RWPE1 (cell line): ENCODE data around the gene MYPN.
"Not testable (repeated sequence)": the region's sequence is repeated elsewhere in the genome, so short reads cannot be mapped to it uniquely, and the experiment has no call there.

Experiments used
- CTCF ChIA-PET: fragments of 350-600 bp; sonication (Branson Sonifier 250); formaldehyde crosslinking; extraction: SDS; loops from one replicate; lab custom pipeline; 2021; lab: Yijun Ruan, JAX
- POLR2A ChIA-PET: fragments of 400-600 bp; formaldehyde crosslinking; extraction: SDS; loops from one replicate; lab custom pipeline; 2020; ENCODE audit warnings: antibody characterized with exemption; ENCODE audit not compliant: low non-redundant PET; lab: Yijun Ruan, JAX
- DNase-seq: peaks from one replicate; pipeline ENCODE4 v3.0.0; 2012; ENCODE audit warnings: low spot score
- H3K27ac ChIP-seq: fragments of 450-650 bp; 2 replicates; pipeline ENCODE4 v1.5.1; 2017
- TF ChIP-seq, protein P1 (sequence below): fragments of 450-650 bp; conservative IDR thresholded peaks from 2 replicates; pipeline ENCODE4 v1.5.1; 2017; ENCODE audit warnings: low read depth, mild to moderate bottlenecking

The MYPN gene

DNA sequence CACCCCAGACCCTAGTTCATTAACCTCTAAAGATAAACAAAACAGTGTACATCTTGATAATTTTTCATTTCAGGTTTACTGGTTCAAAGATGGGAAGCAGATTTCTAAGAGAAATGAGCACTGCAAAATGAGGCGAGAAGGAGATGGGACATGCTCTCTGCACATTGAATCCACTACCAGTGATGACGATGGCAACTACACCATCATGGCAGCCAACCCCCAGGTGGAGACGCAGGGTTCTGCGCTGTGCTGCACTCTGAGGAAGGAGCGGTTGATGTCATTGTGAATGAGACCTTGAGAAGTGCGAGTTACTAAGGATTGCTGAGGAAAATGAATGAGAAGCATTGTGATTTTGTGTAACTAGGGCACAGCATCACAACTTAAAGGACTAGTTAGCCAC is 85.0 kb downstream of the MYPN start:
- TF ChIP-seq, protein P1, sequence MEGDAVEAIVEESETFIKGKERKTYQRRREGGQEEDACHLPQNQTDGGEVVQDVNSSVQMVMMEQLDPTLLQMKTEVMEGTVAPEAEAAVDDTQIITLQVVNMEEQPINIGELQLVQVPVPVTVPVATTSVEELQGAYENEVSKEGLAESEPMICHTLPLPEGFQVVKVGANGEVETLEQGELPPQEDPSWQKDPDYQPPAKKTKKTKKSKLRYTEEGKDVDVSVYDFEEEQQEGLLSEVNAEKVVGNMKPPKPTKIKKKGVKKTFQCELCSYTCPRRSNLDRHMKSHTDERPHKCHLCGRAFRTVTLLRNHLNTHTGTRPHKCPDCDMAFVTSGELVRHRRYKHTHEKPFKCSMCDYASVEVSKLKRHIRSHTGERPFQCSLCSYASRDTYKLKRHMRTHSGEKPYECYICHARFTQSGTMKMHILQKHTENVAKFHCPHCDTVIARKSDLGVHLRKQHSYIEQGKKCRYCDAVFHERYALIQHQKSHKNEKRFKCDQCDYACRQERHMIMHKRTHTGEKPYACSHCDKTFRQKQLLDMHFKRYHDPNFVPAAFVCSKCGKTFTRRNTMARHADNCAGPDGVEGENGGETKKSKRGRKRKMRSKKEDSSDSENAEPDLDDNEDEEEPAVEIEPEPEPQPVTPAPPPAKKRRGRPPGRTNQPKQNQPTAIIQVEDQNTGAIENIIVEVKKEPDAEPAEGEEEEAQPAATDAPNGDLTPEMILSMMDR, result no peak
- H3K27ac ChIP-seq, result no peak overlapping the region
- ChIA-PET CTCF (no interaction called here), POLR2A (no interaction called here)
- no peak for DNase-seq

DNA sequence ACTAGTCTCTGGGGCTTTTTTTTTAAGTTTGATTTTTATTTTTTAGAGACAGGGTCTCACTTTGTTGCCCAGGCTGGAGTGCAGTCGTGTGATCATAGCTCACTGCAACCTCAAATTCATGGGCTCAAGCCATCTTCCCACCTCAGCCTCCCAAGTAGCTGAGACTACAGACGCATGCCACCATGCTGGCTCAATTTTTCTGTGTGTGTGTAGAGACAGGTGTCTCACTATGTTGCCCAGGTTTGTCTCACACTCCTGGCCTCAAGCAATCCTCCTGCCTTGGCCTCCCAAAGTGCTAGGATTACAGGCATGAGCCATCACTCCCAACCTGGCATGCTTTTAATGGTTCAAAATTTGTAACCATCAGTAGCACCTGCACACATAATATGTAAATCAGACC is 86.5 kb downstream of the MYPN start:
- H3K27ac ChIP-seq, DNase-seq, POLR2A ChIA-PET, CTCF ChIA-PET: not testable (repeated sequence)

DNA sequence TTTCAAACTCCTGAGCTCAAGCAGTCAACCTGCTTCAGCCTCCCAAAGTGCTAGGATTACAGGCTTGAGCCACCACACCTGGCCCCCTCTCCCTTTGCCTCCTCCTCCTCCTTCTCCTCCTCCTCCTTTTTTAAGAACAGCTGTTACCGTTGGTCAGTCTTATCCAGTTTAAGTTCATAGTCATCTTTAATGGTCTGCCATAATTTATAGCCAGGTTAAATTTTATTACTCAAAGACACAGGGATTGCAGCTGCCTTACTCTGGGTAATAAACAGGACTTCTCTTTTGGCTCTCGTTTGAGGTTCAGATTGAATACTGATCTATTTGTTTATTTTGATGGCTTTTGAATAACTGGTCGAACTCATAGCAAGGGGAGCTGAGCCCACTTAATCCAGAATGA is 87.4 kb downstream of the MYPN start:
- no peak for DNase-seq
- TF ChIP-seq, protein P1, result no peak
- POLR2A ChIA-PET, result no interaction called here
- H3K27ac ChIP-seq, result no peak overlapping the region
- CTCF ChIA-PET, result interaction anchor here (0.7 to 1.0 kb wide), 2 partner anchors 16 to 341 kb away, joined by 3 read pairs; no protein-coding TSS in a partner anchor

DNA sequence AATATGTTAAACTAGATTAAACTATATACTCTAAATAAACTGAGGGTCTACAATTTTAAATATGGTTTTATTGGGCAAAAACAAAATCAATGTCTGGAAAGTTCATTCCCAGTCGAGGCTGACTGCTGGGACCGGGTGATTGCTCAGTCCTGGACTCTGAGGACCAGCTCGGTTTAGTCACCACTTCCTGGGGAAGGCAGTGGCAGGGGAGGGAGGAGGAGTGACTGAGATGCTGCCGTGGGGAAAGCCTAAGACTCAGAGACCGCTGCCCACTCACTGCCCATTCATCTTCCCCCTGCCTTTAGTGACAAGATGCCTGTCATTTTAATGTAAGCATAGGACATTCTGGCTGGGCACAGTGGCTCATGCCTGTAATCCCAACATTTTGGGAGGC is 93.7 kb downstream of the MYPN start:
- ChIA-PET POLR2A (no interaction called here), CTCF (interaction anchor here (0.6 to 1.6 kb wide), 8 partner anchors 10 to 1678 kb away, joined by 3 to 6 read pairs (median 4); no protein-coding TSS in a partner anchor)
- peak; percentile 20 for DNase-seq
- TF ChIP-seq, protein P1, result no peak
- no peak overlapping the region for H3K27ac ChIP-seq

DNA sequence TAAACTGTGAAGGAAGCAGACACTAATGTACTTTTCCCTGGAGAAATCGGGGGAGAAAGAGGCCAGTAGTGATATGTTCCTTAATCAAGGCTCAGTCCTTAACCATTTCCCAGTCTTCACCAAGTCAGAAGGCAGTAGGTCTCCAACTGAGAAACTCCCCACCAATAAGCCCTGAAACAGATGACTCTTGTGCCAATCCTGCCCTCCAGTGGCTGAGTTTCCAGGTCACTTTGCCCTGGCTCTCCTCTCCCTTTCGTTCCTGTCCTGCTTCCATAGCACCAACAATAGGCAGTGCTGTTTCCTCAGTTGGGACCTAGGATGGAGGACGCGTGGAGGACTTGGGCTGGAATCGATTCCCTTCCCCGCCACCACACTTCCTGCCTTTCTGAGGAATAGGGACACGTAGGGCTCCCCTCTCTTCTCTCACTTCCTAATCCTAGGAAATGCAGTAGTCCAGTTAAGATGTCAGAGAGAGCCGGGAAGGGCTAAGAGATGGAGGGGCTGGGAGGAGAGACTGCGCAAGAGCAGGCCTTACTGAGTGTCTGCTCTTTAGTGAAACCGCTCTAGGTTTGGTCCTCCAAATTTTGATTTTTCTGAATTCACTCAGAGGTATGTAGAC is 99.2 kb downstream of the MYPN start:
- peak; percentile 83 for DNase-seq
- ChIA-PET CTCF (interaction anchor here (1.1 to 1.3 kb wide), 3 partner anchors 123 to 130 kb away, joined by 5 to 8 read pairs (median 6); no protein-coding TSS in a partner anchor), POLR2A (no interaction called here)
- TF ChIP-seq, protein P1, result peak; percentile 77
- H3K27ac ChIP-seq, result no peak overlapping the region

DNA sequence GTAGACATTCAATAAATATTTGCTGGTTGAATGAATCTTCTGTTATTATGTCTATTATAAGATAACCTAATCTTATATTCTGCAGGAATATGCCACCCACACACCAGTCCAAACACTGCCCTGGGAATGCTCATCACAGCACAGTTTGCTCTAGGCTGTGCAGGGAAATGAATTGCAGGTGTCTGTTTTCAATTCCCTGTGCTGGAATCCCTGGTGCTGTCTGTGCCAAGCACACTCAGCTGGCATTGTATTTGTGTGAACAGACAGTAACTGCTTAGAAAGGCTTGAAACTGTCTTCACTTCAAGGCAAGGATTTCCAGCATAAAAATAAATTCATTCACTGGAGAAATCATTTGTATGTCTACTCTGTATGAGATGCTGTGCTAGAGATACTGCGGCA is 102.4 kb downstream of the MYPN start:
- CTCF ChIA-PET, result interaction anchor here (0.7 to 2.1 kb wide), 3 partner anchors 12 to 129 kb away, joined by 3 to 6 read pairs (median 4); no protein-coding TSS in a partner anchor
- no peak overlapping the region for H3K27ac ChIP-seq
- no peak for DNase-seq
- POLR2A ChIA-PET, result no interaction called here
- TF ChIP-seq, protein P1, result no peak

DNA sequence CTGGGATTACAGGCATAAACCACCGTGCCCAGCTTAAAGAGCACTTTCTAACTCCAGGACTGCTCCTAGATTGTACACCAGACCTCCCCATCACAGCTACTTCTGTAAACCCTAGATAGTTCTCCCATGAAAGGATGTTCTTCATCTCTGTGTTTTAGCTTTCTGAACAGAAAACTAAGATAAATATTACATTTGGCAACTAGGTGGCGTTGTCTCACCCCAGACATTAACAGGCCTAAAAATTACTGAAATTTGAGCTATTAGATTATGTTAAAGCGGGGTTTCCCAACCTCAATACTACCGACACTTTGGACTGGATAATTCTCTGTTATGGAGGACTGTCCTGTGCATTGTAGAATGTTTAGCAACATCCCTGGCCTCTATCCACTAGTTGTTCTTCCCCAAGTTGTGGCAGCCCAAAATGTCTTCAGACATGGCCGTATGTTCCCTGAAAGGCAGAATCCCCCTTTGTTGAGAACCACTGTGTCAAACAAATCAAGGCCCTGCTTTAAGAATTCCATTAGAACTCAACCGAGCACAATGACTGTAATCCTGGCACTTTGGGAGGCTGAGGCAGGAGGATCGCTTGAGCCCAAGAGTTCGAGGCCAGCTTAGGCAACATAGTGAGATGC is 103.5 kb downstream of the MYPN start:
- DNase-seq, result peak; percentile 34
- H3K27ac ChIP-seq, result no peak overlapping the region
- TF ChIP-seq, protein P1, result peak; percentile 69
- ChIA-PET POLR2A (no interaction called here), CTCF (interaction anchor here (0.5 to 2.1 kb wide), 27 partner anchors 10 to 390 kb away, joined by 3 to 54 read pairs (median 3); partner anchors contain the start of gene PBLD)
